ENCODE measurements around the gene MROH2A.

Gene MROH2A

DNA sequence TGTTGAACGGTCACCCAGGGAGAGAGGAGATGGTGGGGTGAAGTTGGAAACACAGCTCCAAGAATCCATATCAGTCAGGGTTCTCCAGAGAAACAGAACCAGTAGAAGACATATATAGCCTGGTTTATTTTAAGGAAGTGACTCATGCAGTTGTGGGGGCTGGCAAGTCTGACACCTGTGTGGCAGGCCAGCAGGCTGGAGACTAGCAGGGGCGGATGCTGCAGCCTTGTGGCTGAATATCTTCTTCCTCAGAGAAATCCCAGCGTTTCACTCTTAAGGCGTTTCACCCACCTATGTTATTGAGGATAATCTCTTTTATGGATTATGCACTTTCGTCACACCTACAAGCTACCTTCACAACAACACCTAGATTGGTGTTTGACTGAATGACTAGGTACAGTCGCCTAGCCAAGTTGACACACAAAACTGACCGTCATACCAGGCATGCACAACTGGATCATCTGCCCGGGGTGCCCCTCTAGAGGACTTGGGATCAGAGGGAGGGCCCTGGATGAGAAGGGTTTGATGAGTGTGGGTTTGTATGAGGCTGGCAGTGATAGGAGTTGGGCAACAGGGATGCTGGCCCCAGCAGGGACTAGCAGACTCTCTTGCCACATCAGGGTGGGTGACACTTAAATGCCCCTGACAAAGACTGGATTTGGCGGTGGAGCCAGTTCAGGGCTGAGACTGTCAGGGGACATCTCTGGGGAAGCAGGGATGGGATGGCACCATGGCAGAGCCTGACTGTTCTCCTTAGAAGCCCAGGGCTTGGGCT lies 23.4 kb downstream of the MROH2A start:
- no peak overlapping the region for H3K4me3 ChIP-seq (ENCODE audit: low read length)
- TF ChIP-seq ZNF274 (IDR thresholded peaks at IDR 0.05; ENCODE audit: low read depth, low read length), result no peak

DNA sequence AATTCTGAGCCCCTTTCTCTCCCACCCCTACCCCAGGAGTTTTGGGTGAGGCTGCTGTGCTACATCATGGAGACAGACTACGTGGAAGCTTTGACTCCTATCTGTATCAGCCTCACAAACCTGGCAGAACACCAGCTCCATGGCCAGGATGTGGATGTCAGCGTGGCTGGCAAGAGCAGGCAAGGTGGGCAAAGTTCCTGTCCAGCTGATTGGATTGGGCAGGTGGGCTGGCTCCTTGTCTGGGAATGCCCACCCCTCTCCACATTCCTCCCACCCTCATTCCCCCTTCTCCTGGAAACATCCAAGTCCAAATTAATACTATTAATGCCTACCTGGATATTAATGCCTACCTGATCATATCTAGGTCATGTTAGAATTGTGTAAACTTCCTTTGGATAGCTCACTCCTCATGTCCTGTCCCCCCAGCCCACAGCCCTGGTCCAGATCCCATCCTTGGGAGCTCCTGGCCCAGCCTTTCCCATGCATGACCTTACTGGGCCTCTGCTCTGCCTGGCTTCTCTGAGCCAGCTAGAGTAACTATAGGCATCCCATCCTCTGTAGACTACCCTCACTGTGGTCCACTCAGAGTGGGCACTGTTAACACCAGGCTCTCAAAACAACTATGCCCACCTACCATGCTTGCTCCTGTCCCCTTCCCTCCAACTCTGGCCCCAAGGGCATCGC lies 24.1 kb downstream of the MROH2A start:
- no peak for TF ChIP-seq ZNF274 (IDR thresholded peaks at IDR 0.05; ENCODE audit: low read depth, low read length)
- no peak overlapping the region for H3K4me3 ChIP-seq (ENCODE audit: low read length)

DNA sequence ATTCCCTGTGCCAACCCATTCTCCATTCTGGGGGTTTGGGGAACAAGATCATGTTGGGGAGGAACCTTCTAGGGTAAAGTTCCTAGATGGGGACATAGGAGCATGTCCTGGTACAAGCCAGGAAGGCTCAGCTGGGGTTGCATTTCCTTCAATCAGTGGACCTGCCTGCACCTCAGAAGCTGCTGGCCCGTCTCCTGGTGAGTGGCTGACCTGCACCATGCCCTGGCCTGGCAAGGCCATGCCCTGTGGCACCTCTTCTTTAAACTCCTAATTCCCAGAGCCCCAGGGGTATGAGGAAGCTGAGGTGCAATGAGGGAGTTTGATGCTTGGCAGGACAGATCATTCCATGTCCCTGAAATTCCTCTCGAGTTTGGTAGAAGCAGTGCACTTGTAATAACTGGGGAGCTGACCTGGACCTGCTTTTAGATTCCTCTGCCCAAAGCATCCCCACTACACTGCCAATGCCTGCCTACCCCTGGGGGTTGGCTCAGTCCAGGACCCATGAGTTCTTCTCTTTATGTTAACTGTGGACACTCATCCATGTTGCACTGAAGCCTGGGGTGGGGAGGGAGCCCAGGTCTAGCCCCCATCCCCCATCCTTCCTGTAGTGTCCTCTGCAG lies 25.3 kb downstream of the MROH2A start:
- no peak overlapping the region for H3K4me3 ChIP-seq (ENCODE audit: low read length)
- no peak for TF ChIP-seq ZNF274 (IDR thresholded peaks at IDR 0.05; ENCODE audit: low read depth, low read length)

- no peak for TF ChIP-seq ZNF274 (IDR thresholded peaks at IDR 0.05; ENCODE audit: low read depth, low read length)
- H3K4me3 ChIP-seq (ENCODE audit: low read length), result no peak overlapping the region
Measured at GRCh38 chr2:233803994-233804393, 25.9 kb downstream of the MROH2A start.

DNA sequence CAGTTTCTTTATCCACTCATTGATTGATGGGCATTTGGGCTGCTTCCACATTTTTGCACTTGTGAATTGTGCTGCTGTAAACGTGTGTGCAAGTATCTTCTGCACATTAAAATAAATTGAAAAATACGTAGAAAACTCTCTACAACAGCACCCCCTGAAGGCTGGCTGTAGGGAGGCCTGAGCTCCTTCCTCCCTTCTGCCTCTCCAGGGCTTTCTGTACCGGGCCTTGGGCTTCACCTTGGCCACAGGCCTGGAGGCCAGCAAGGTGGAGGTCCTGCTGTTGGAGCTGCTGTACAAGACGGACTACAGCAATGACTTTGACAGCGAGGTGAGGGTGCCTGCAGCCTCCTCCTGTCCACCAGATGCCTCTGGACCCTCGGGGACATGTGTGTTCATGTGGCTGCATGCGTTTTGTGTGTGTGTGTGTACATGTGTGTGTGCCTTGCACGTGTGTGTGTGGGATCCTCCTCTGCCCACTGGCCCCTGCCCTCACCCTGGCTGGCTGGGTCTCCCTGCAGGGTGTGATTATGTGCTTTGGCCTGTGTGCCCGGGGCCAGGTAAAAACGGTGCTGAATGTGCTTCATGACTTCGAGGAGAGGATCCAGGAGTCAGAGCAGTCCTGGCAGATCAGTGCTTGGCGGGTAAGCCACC lies 29.2 kb downstream of the MROH2A start:
- no peak for TF ChIP-seq ZNF274 (IDR thresholded peaks at IDR 0.05; ENCODE audit: low read depth, low read length)

DNA sequence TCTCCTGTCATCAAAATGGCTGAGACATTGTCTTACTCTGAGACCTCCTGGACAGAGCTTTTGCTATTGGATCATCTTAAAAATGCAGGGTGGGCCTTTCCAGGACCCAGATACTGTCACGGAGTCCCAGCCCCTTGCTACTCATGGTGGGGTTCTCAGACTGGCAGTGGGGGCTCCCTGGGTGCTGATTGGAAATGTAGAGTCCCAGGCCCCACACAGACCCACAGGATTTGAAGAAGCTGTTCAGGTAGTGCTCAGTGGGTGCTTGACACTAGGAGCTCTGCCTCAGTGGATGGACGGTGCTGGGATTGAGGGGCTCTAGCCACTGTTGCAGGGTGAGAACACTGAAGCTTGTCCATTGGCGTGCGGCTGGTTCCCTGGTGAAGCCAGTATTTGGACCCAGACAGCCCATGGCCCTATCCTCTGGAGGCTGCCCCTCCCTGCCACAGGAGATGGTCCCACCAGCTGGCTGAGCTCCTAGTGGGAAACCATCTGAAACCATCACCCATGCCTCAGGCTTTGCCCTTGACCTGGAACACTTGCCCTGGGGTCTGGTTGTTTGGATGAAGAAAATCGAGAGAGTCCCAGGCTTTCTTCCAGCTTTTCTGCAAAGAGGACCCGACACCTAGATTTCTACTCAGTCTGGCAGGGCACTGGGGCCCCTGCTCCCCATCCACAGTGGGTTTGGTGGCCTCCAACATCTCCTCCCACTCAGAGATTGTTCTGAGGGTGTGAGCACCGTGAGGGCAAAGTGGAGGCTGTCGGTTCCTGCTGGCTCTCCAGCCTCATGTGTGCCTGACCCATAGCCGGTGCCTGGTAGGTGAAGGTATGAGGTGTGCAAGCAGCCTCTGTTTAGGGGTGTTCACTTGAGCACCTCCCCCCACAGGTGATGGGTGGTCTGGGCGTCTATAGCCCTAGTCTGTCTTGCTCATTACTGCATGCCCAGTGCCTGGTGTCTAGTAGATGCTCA lies 30.1 kb downstream of the MROH2A start:
- no peak for TF ChIP-seq ZNF274 (IDR thresholded peaks at IDR 0.05; ENCODE audit: low read depth, low read length)
- H3K4me3 ChIP-seq (ENCODE audit: low read length), result no peak overlapping the region

More for the DNA sequence above, 29.2 kb downstream of the MROH2A start:
- H3K4me3 ChIP-seq (ENCODE audit: low read length), result no peak overlapping the region

DNA sequence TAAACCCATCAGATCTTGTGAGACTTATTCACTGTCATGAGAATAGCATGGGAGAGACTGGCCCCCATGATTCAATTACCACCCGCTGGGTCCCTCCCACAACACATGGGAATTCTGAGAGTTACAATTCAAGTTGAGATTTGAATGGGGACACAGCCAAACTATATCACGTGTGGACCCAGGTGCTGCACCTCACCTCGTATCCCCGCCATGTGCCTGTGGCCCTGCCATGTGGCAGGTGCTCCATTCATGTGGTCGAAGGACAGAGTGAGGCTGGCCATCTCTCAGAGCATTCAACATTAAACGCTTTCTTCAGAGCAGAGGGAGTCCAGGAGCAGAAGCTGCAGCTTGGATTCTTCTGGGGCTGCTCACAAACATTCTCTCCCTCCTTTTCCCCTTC lies 32.3 kb downstream of the MROH2A start:
- no peak for TF ChIP-seq ZNF274 (IDR thresholded peaks at IDR 0.05; ENCODE audit: low read depth, low read length)
- H3K4me3 ChIP-seq (ENCODE audit: low read length), result no peak overlapping the region

DNA sequence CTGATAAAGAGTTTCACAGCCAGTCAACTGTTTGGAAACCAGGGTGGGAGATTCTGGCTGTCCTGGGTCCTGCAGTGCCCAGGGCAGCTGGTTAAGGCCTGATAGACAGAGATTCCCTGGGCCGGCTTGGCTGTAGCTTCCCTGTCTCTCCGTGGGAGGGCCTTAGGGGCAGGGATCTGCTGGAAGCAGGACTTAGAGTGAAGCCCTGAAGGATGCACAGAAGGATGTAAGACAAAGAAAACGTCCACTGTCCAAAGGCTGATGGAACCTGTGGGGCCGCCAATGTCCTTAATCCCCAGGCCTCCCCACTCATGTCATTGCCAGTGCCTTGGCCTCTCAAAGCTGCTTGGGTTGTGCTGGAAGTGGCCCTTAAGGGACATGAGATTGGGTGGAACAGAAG lies 33.0 kb downstream of the MROH2A start:
- no peak for TF ChIP-seq ZNF274 (IDR thresholded peaks at IDR 0.05; ENCODE audit: low read depth, low read length)
- H3K4me3 ChIP-seq (ENCODE audit: low read length), result no peak overlapping the region

- no peak for TF ChIP-seq ZNF274 (IDR thresholded peaks at IDR 0.05; ENCODE audit: low read depth, low read length)
- H3K4me3 ChIP-seq (ENCODE audit: low read length), result no peak overlapping the region
Measured at GRCh38 chr2:233811732-233812131, 33.6 kb downstream of the MROH2A start.

GRCh38 chr2:233813236-233814055 lies 35.3 kb downstream of the MROH2A start:
- no peak overlapping the region for H3K4me3 ChIP-seq (ENCODE audit: low read length)
- TF ChIP-seq ZNF274 (IDR thresholded peaks at IDR 0.05; ENCODE audit: low read depth, low read length), result no peak

- no peak for TF ChIP-seq ZNF274 (IDR thresholded peaks at IDR 0.05; ENCODE audit: low read depth, low read length)
- no peak overlapping the region for H3K4me3 ChIP-seq (ENCODE audit: low read length)
Measured at GRCh38 chr2:233814056-233814835, 36.1 kb downstream of the MROH2A start.

GRCh38 chr2:233815861-233816260 lies 37.7 kb downstream of the MROH2A start:
- TF ChIP-seq ZNF274 (IDR thresholded peaks at IDR 0.05; ENCODE audit: low read depth, low read length), result no peak
- H3K4me3 ChIP-seq (ENCODE audit: low read length), result no peak overlapping the region

Measured in GM08714 (cell line).